Activated CD4-positive, alpha-beta T cell treated with anti-CD3 and anti-CD28 coated beads for 48 hours (primary cell): ENCODE results near the gene ASTL.

Experiments used
- DNase-seq: peaks from one replicate; pipeline ENCODE4 v3.0.0-alpha.2; 2020

The ASTL gene

DNA sequence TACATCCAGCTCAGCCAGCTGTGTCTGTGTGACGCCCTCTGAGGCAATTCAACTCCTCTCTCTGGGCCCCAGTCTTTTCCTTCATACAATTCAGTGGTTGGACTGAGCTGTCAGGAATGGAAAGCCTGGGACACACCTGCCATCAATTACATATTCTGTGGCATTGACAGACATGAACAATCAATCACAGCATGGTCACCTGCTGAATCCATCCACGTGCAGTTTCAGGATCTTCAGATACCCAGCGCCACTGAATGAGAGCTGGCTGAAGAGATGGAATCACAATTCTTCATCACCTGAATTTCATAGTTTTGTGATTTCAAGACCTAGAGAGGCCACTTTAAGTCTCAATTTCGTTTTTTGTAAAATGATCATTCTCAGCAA lies 27.1 kb downstream of the ASTL start:
- no peak for DNase-seq

- no peak for DNase-seq
Measured at GRCh38 chr2:96110621-96111256, 27.6 kb downstream of the ASTL start.

- no peak for DNase-seq
Measured at GRCh38 chr2:96109931-96110511, 28.3 kb downstream of the ASTL start.

DNA sequence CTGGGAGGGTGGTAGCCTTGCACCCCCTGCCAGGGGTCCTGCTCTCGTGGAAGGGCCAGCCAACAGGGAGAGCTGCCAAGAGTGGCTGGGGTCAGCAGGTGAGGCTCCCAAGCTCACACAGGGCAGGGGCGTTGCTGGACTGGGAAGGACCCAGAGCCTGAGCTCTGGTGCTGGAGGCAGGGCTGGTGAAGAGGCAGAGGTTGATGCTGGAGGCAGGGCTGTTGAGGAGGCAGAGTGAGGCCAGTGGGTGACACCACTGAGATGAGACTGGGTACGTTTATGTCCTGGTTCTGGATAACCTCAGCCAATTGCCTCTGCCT lies 29.0 kb downstream of the ASTL start:
- no peak for DNase-seq

DNA sequence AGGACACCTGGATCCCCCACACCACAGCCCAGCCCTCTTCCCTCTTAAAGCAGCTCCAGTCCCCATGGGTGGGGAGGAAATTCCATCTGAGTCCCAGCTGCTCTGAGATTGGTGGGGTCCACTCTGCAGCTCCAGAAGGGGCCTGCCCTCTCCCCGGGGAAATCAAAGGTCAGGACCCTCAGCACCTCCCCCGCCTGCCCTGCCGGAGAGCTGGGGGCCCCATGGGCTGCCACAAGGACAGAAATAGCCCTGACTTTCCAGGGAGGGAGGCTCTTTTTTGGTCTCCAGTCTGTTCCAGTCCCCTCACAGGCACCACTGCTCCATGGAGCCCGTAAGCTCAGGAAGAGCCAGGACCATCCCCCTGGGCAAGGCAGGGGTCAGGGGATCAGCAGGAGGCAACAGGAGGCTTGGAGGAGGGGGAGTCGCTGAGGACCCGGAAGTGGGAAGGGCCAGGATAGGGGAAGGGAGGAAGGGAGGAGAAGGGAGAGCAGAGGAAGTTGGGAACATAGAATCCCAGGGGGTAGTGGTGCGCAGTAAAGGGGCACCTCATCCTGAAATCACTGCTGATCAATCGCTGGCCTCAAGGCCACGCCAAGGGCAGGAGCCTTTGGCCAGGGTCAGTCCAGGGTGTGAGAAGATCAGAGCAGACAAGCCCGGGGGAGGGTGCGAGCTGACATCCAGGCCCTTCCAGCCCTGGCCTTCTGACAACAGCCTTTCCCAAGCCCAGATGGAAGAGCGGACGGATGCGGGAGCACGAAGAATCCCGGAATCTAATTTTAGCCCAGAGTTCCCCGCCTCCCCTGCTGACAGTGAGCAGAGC lies 29.6 kb downstream of the ASTL start:
- DNase-seq = no peak

- DNase-seq = no peak
Measured at GRCh38 chr2:96108151-96108540, 30.2 kb downstream of the ASTL start.

DNA sequence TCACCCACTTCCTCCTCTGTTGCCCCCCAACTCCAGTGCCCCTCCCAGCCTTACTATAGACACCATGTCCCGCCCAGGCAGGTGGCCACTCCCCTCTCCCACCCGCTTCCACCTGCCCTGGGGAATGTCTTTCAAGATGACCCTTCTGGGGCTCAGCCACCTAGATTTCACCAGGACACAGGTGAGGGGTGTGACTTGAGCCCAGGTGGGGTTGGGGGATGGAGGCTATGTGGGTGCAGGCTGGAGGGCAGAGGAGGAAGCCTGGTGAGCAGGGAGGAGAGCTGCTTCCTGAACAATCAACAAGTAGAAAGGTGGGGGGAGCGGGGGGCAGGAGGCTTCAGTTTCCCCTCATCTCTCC lies 30.6 kb downstream of the ASTL start:
- no peak for DNase-seq

DNA sequence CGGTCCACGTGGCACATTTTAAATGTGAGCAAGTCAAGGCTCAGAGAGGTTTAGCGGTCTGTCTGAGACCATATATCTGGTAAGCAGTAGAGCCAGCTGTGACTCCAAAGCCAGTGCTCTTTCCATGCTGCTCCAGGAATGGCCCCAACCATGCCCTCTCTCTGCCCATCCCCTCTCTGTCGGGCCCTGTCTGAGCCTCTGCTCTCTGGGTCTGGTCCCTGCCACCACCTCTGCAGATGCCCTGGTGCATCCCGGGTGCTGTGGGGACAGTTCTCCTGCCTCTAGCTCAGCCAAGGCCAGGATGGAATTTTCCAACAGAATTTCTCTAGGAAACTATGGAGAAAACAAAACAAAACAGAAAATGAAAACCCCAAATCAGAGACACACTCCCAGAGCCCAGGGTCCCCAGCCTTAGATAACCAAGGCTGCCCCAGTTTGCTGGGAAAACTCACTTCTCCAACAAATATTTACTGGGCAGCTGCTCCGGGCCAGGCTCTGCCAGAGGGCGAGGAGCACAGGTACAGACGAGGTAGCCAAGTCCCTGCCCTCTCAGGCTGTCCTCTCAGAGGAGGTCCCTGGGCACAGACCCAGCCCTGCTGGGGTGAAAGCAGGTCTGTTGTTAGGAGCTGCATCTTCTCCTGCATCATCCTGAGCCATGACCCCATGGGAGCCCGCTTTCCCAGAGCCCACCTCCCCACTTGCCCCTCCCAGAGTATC lies 31.2 kb downstream of the ASTL start:
- no peak for DNase-seq

DNA sequence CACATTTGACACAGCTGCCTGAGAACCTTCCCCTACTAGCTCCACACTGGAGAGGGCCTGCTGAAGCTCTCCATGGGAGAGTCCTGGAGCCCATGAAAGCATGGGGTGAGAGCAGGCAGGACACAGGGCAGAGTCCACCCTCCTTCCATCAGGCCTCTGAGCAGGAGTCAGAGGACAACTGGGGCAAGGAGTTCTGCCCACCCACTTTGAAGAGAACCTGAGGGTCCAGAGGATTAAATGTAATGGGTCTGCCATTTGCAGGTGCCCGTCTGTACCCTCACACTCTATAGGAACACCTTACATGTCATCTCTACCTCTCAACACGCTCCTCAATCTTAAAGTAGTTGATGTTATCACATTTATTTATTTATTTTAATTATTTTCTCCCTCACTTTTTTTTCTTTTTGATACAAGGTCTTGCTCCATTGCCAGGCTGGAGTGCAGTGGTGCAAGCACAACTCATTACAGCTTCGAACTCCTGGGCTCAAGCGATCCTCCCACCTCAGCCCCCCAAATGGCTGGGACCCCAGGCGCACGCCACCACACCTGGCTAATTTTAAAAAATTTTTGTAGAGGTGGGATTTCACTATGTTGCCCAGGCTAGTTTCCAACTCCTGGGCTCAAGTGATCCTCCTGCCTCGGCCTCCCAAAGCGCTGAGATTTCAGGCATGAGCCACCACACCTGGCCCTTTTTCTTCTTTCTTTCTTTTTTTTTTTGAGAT lies 32.1 kb downstream of the ASTL start:
- no peak for DNase-seq

DNA sequence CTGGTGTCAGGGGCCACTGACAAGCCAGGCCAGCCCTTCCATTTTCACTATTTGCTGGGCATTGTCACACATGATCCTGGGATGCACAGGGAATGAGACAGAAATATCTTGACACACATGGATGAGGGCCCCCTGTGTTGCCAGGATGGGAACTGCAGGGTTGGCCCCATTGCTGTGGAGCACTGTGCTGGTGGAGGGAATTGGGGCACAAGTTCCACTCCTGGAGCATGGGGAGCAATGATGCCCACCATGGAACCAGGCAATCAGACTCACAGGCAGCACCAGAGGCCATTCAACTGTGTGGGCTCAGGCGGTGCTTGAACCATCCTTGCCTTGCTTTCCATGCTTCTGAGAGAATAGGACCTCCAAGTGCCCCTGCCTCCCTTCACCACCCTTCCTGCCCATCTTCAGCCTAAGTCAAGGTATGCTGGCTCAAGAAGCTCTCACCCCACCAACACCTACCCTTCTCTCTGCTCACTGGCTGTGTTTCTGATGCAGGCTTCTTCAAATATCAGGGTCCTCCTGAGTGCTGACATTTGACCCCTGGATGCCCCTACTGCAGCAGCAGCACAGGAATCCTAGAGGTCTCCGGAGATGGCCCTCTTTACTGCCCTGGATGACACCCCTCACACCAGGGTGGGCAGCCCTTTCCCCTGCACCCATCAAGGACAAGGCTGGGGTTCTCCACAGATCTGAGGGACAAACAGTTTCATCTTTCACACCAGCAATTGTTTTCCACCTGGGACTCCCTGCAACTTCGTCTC lies 33.0 kb downstream of the ASTL start:
- no peak for DNase-seq

DNA sequence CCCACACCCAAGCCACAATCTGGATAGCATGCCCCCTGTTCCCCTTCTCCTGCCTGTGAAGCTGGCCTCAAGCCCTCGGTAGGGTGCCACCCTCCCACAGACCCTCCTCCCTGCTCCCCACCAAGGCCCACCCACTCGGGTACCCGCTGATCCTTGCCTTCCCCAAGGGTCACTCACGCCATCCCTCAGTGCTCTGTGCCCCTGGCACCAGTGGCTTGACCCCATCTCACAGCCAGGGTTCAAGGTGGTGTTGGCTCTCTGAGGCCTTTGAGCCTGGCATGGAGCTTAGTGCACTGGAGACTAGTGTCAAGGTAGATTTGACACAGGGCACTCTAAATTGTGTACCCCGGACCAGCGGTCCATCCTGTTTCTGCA lies 33.8 kb downstream of the ASTL start:
- no peak for DNase-seq

GRCh38 chr2:96103761-96104486 lies 34.4 kb downstream of the ASTL start:
- DNase-seq = no peak

DNA sequence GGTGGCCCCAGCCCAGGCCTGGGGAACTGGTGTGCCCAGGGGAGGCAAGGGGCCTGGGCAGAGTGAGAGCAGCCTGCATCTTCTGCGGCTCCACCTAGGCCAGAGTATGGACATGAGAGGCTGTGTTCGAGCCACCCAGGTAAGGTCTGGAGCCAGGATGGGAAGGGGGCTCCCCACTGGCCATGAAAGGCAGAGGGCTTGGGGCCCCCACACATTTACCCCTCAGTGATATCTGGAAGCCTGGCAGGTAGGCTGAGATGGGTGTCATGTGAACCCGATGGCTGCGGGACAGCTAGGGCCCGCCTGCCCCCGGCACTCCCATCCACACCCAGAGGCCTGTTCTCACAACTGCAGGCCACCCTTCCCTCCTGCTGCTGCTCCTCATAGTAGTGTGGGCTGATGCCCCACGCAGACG lies 35.1 kb downstream of the ASTL start:
- DNase-seq = no peak

- no peak for DNase-seq
Measured at GRCh38 chr2:96102596-96103186, 35.6 kb downstream of the ASTL start.

- DNase-seq = no peak
Measured at GRCh38 chr2:96100893-96101304, 37.4 kb downstream of the ASTL start.

DNA sequence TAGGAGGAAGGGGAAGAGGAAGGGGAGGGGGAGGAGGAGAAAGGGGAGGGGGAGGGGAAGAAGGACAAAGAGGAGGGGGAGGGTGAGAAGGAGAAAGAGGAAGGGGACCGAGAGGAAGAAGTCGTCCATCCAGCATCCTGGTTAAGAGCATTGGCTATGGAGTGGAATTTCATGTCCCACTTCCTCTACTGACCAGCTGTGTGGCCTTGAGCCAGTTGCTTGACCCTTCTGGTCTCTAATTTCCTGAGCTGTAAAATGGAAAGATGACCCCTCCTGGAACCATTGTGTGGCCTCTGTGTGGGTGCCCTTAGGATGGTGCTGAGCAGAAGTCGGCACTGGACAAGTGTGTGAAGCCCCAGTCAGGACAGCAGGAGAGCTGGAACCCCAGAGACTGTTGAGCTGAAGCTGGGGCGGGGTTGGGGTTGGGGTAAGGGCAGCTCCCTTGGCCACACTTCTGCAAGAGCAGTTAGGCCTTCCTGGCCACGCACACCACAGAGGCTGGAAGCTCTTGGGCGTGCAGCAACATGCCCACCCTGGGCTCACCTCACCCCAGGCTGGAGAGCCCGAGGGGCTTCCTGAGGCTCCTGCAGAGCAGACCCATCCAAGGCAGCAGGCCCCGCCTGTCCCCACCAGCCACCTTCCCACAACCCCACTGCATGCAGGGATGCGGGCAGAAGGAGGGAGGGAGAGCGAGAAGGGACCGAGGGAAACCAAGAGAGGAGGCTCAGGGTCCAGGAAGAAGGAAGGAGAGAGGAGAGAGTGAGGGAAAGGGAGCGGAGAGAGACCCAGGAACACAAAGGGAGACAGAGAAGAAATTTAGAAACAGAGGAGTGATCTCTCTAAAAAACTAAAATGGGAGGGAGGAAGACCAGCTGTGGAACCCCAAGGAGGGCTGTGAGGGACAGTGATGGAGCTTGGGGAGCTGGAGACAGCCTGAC lies 38.2 kb downstream of the ASTL start:
- no peak for DNase-seq

GRCh38 chr2:96098900-96099590 lies 39.3 kb downstream of the ASTL start:
- DNase-seq = no peak

DNA sequence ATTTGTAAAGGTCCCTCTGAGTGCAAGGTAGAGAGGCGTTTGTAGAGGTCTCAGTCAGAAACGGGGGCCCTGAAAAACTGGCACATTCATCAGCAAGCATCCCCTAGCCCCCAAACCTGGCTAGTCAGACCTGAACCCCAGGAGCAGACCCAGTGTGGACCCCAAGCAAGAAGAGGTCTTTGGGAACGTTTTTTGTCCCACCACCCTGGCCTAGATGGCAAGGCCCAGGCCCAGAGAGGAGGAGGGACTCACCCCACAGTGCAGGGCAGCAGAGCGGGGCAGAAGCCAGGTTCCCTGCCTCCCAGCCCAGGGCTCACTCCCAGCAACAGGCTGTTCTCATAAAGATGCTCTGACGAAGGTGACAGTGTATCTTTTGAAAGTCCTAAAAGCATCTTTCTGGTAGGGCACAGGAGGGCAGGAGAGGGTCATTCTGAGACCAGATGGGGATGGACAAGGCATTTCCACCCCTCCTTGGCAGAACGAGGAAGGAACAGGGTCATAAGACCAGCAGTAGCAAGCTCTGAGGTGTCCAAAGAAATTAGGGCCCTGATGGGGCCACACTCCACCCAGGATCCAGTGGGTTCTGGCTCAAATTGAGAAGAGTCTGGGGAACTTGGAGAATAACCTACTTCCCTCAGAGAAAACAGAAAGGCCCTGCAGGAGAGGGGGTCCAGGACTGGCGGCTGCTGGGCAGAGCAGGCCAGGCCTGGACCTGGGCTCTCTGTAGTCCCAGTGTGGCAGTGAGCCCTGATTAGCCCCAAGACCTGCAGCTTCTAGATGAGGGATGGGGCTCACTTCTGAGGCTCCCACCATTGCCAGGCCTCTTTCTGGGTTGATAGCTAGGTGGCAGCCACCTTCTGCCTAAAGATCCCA lies 40.1 kb downstream of the ASTL start:
- no peak for DNase-seq

DNA sequence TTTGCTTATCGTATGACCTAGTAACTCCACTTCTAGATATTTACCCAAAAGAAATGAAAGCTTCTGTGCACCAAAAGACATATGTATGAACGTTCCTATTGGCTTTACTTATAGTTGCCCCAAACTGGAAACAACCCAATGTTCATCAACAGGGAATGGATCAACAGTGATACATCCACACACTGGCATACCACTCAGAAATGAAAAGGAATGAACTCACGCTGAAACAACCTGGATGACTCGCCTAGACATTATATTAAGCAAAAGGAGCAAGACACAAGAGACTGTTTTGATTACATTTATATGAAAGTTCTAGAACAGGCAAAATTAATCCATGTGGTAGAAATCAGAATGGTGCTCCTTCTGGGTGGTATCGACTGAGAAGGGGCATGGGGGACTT lies 40.9 kb downstream of the ASTL start:
- no peak for DNase-seq
